GM12872 (cell line): ENCODE measurements around the gene TMED4.

Source experiments
- CTCF ChIP-seq: IDR thresholded peaks from 3 replicates; pipeline ENCODE4 v1.5.1; 2011; ENCODE audit warnings: low read depth, mild to moderate bottlenecking, low read length, moderate library complexity; ENCODE audit not compliant: insufficient read depth

Gene TMED4

GRCh38 chr7:44616545-44616944 is 34.5 kb upstream of the TMED4 start:
- TF ChIP-seq CTCF, result no peak

- TF ChIP-seq CTCF, result no peak
These were observed 33.8 kb upstream of the TMED4 start for GRCh38 chr7:44615793-44616192.

GRCh38 chr7:44615149-44615611 is 33.1 kb upstream of the TMED4 start:
- no peak for TF ChIP-seq CTCF

GRCh38 chr7:44609829-44610228 is 27.8 kb upstream of the TMED4 start:
- no peak for TF ChIP-seq CTCF

GRCh38 chr7:44608916-44609648 is 27.1 kb upstream of the TMED4 start:
- no peak for TF ChIP-seq CTCF

- no peak for TF ChIP-seq CTCF
These were observed 25.4 kb upstream of the TMED4 start for GRCh38 chr7:44607141-44608068.

GRCh38 chr7:44606341-44607140 is 24.5 kb upstream of the TMED4 start, which contains the start of gene OGDH:
OGDH (plus strand) TSS chr7:44606627; CDS start chr7:44624344, 17,717 bp downstream.
- no peak for TF ChIP-seq CTCF
